CD8-positive, alpha-beta memory T cell (primary cell): Measurements from ENCODE around the gene SLC12A5. TPM values are rescaled to one million over a fixed set of nuclear protein-coding genes. Genes with fewer than 3 reads are reported as not detected.
"Not testable (repeated sequence)": the region's sequence is repeated elsewhere in the genome, so short reads cannot be mapped to it uniquely, and the experiment has no call there.

ENCODE experiments used
- CTCF ChIA-PET: fragments of 350-600 bp; sonication (Branson Sonifier 250); formaldehyde crosslinking; loops from one replicate; lab custom pipeline; 2021; ENCODE audit warnings: antibody characterized with exemption; lab: Charles Lee
- POLR2A ChIA-PET: fragments of 350-600 bp; sonication (Branson Sonifier 250); formaldehyde crosslinking; loops from one replicate; lab custom pipeline; 2021; ENCODE audit warnings: antibody characterized with exemption; lab: Charles Lee
- DNase-seq, 5 donors: peaks; one replicate each; pipeline versions ENCODE4 v3.0.0 to v3.0.0-alpha.2; 2020 to 2022; ENCODE audit warnings: mixed read lengths in 1 of 5
- H3K27ac ChIP-seq: one replicate; pipeline ENCODE4 v1.7.0; 2013; ENCODE audit warnings: low read depth, mild to moderate bottlenecking, low read length, moderate library complexity
- H3K27me3 ChIP-seq: 2 replicates; pipeline ENCODE4 v1.7.0; 2013; ENCODE audit warnings: low read length, mild to moderate bottlenecking; ENCODE audit not compliant: insufficient read depth, poor library complexity, severe bottlenecking
- H3K36me3 ChIP-seq: 2 replicates; pipeline ENCODE4 v1.7.0; 2013; ENCODE audit warnings: mild to moderate bottlenecking, low read length, moderate library complexity; ENCODE audit not compliant: insufficient read depth
- H3K4me1 ChIP-seq: 2 replicates; pipeline ENCODE4 v1.7.0; 2013; ENCODE audit warnings: mild to moderate bottlenecking, low read length, moderate library complexity; ENCODE audit not compliant: insufficient read depth
- H3K4me3 ChIP-seq: 2 replicates; pipeline ENCODE4 v1.7.0; 2013; ENCODE audit warnings: mild to moderate bottlenecking, low read length
- H3K9me3 ChIP-seq: 2 replicates; pipeline ENCODE4 v1.7.0; 2013; ENCODE audit warnings: mild to moderate bottlenecking, low read length
- H3K27ac Mint-ChIP-seq, 8 donors: one replicate each; pipeline ENCODE4 v1.8.0; 2020 to 2021; ENCODE audit warnings: mixed read lengths in 8 of 8, mild to moderate bottlenecking in 6 of 8, inconsistent platforms in 3 of 8, moderate library complexity in 3 of 8
- H3K27me3 Mint-ChIP-seq, 2 donors: one replicate each; pipeline ENCODE4 v1.8.0; 2020 to 2021; ENCODE audit warnings: mixed read lengths in 2 of 2, mild to moderate bottlenecking in 1 of 2, moderate library complexity in 1 of 2
- H3K36me3 Mint-ChIP-seq, 3 donors: one replicate each; pipeline ENCODE4 v1.8.0; 2020 to 2021; ENCODE audit warnings: mixed read lengths in 3 of 3, inconsistent platforms in 1 of 3, mild to moderate bottlenecking in 1 of 3
- H3K4me1 Mint-ChIP-seq, 3 donors: one replicate each; pipeline ENCODE4 v1.8.0; 2020 to 2021; ENCODE audit warnings: mixed read lengths in 3 of 3, inconsistent platforms in 1 of 3, mild to moderate bottlenecking in 1 of 3
- H3K4me3 Mint-ChIP-seq, 7 donors: one replicate each; pipeline ENCODE4 v1.8.0; 2020 to 2021; ENCODE audit warnings: mixed read lengths in 7 of 7, mild to moderate bottlenecking in 6 of 7, moderate library complexity in 4 of 7, inconsistent platforms in 2 of 7
- H3K9me3 Mint-ChIP-seq, 5 donors: one replicate each; pipeline ENCODE4 v1.8.0; 2020 to 2022; ENCODE audit warnings: mixed read lengths in 5 of 5, mild to moderate bottlenecking in 3 of 5, moderate library complexity in 2 of 5, inconsistent platforms in 1 of 5
- polyA plus RNA-seq: library from polyadenylated mRNA; unstranded; fragments of 300-500 nt; fragmentation: Illumina TruSeq; gene quantifications from one replicate; pipeline ENCODE4 v1.2.3, GENCODE V29; 2021
- total RNA-seq, 2 experiments: library from RNA; stranded (reverse); gene quantifications; one replicate each; pipeline ENCODE4 v1.2.3, GENCODE V29; 2021

Gene SLC12A5
- total RNA-seq (not detected), polyA plus RNA-seq (not detected)

- CTCF ChIA-PET, result interaction anchor here (1.1 to 1.5 kb wide), 2 partner anchors 15 kb away, joined by 5 read pairs; no protein-coding TSS in a partner anchor
- peaks cover 21% of the 10 kb centered on the region for H3K27me3 ChIP-seq
- H3K4me3 Mint-ChIP-seq, result no peak within 1 kb of the TSS
- no peaks in the 10 kb centered on the region for H3K4me1 Mint-ChIP-seq
- H3K27ac Mint-ChIP-seq, result no peak within 1 kb of the TSS
- H3K27ac ChIP-seq, result no peak within 1 kb of the TSS
- DNase-seq, result no peak
- POLR2A ChIA-PET, result no interaction called here
- H3K9me3 ChIP-seq, result no peaks in the 10 kb centered on the region
- no peaks in the 10 kb centered on the region for H3K36me3 ChIP-seq
- H3K36me3 Mint-ChIP-seq, result no peaks in the 10 kb centered on the region
- H3K4me1 ChIP-seq, result no peaks in the 10 kb centered on the region
- peaks cover 0 to 2% (median 0%) of the 10 kb centered on the region in 5 donors for H3K9me3 Mint-ChIP-seq
- no peak within 1 kb of the TSS for H3K4me3 ChIP-seq
- H3K27me3 Mint-ChIP-seq, result peaks cover 53 to 84% of the 10 kb centered on the region in 2 donors
Measured at GRCh38 chr20:46028772-46029371, at the start of gene SLC12A5. SLC12A5 (plus strand) TSS chr20:46029215; CDS start chr20:46029345, 130 bp downstream.

- DNase-seq, result no peak
- Histone ChIP-seq H3K27ac (no peak overlapping the region), H3K4me1 (no peaks in the 10 kb centered on the region), H3K36me3 (no peaks in the 10 kb centered on the region), H3K4me3 (no peak overlapping the region), H3K9me3 (no peaks in the 10 kb centered on the region), H3K27me3 (no peaks in the 10 kb centered on the region)
- H3K9me3 Mint-ChIP-seq, result no peaks in the 10 kb centered on the region
- no peaks in the 10 kb centered on the region for H3K36me3 Mint-ChIP-seq
- POLR2A ChIA-PET, result no interaction called here
- H3K4me1 Mint-ChIP-seq, result no peaks in the 10 kb centered on the region
- H3K4me3 Mint-ChIP-seq, result no peak overlapping the region
- H3K27ac Mint-ChIP-seq, result no peak overlapping the region
- CTCF ChIA-PET, result interaction anchor here (0.8 to 1.5 kb wide), 3 partner anchors 26 to 41 kb away, joined by 3 to 4 read pairs (median 3); no protein-coding TSS in a partner anchor
- peaks cover 3 to 4% of the 10 kb centered on the region in 2 donors for H3K27me3 Mint-ChIP-seq
Measured at GRCh38 chr20:45981261-45981660, 47.8 kb upstream of the SLC12A5 start.

- Mint-ChIP-seq H3K36me3 (no peaks in the 10 kb centered on the region), H3K4me3 (no peak overlapping the region), H3K4me1 (no peaks in the 10 kb centered on the region), H3K27me3 (peaks cover 3 to 4% of the 10 kb centered on the region in 2 donors), H3K9me3 (no peaks in the 10 kb centered on the region), H3K27ac (peak overlapping the region in 2 of 8 donors; percentile 40 to 89)
- Histone ChIP-seq H3K27ac (no peak overlapping the region), H3K27me3 (no peaks in the 10 kb centered on the region), H3K4me1 (no peaks in the 10 kb centered on the region), H3K36me3 (no peaks in the 10 kb centered on the region), H3K4me3 (no peak overlapping the region), H3K9me3 (no peaks in the 10 kb centered on the region)
- no peak for DNase-seq
- CTCF ChIA-PET, result interaction anchor here (1.5 kb wide), 1 partner anchor 10 kb away, joined by 4 read pairs; no protein-coding TSS in a partner anchor
- POLR2A ChIA-PET, result no interaction called here
Measured at GRCh38 chr20:45983279-45983743, 45.7 kb upstream of the SLC12A5 start.

GRCh38 chr20:45985573-45985972 is 43.4 kb upstream of the SLC12A5 start:
- H3K9me3 Mint-ChIP-seq, result no peaks in the 10 kb centered on the region
- no peaks in the 10 kb centered on the region for H3K36me3 ChIP-seq
- no peak overlapping the region for H3K27ac ChIP-seq
- H3K27me3 ChIP-seq, result no peaks in the 10 kb centered on the region
- POLR2A ChIA-PET, result interaction anchor here (1.0 kb wide), 1 partner anchor 16 kb away, joined by 3 read pairs; no protein-coding TSS in a partner anchor
- H3K4me1 Mint-ChIP-seq, result no peaks in the 10 kb centered on the region
- peaks cover 11 to 12% of the 10 kb centered on the region in 2 donors for H3K27me3 Mint-ChIP-seq
- CTCF ChIA-PET, result interaction anchor here (1.0 to 5.4 kb wide), 4 partner anchors 9 to 184 kb away, joined by 3 to 35 read pairs (median 16); partner anchors contain the start of gene ZNF335
- H3K4me1 ChIP-seq, result no peaks in the 10 kb centered on the region
- no peaks in the 10 kb centered on the region for H3K36me3 Mint-ChIP-seq
- no peak for DNase-seq
- no peaks in the 10 kb centered on the region for H3K9me3 ChIP-seq
- H3K4me3 Mint-ChIP-seq, result no peak overlapping the region
- no peak overlapping the region for H3K27ac Mint-ChIP-seq
- H3K4me3 ChIP-seq, result no peak overlapping the region

GRCh38 chr20:45987108-45987780 is 41.8 kb upstream of the SLC12A5 start:
- Mint-ChIP-seq H3K27me3 (peaks cover 14% of the 10 kb centered on the region in 2 donors), H3K9me3 (no peaks in the 10 kb centered on the region), H3K27ac (no peak overlapping the region), H3K4me1 (no peaks in the 10 kb centered on the region), H3K36me3 (no peaks in the 10 kb centered on the region), H3K4me3 (no peak overlapping the region)
- Histone ChIP-seq H3K9me3 (no peaks in the 10 kb centered on the region), H3K36me3 (no peaks in the 10 kb centered on the region), H3K27ac (no peak overlapping the region), H3K4me3 (no peak overlapping the region), H3K4me1 (no peaks in the 10 kb centered on the region), H3K27me3 (no peaks in the 10 kb centered on the region)
- ChIA-PET POLR2A (interaction anchor here (0.7 to 1.6 kb wide), 3 partner anchors 18 to 35 kb away, joined by 3 to 9 read pairs (median 7); no protein-coding TSS in a partner anchor), CTCF (interaction anchor here (0.9 to 5.4 kb wide), 25 partner anchors 8 to 534 kb away, joined by 3 to 35 read pairs (median 4); partner anchors contain the start of genes MMP9 and ZNF335)
- peak; percentile 61 to 80 (median 67) for DNase-seq

- DNase-seq, H3K4me3 Mint-ChIP-seq, H3K36me3 Mint-ChIP-seq, H3K27ac ChIP-seq, H3K27ac Mint-ChIP-seq, H3K4me1 Mint-ChIP-seq, H3K4me1 ChIP-seq, H3K9me3 ChIP-seq, H3K9me3 Mint-ChIP-seq, H3K4me3 ChIP-seq, H3K36me3 ChIP-seq, H3K27me3 ChIP-seq, POLR2A ChIA-PET: not testable (repeated sequence)
- peaks cover 18 to 20% of the 10 kb centered on the region in 2 donors for H3K27me3 Mint-ChIP-seq
- CTCF ChIA-PET, result interaction anchor here (0.7 to 5.4 kb wide), 4 partner anchors 20 to 186 kb away, joined by 3 to 35 read pairs (median 10); partner anchors contain the start of gene MMP9
Measured at GRCh38 chr20:45988830-45989229, 40.2 kb upstream of the SLC12A5 start.

- H3K4me3 Mint-ChIP-seq, result no peak overlapping the region
- ChIA-PET CTCF (interaction anchor here (0.7 kb wide), 1 partner anchor 24 kb away, joined by 3 read pairs; no protein-coding TSS in a partner anchor), POLR2A (no interaction called here)
- no peaks in the 10 kb centered on the region for H3K36me3 Mint-ChIP-seq
- H3K27me3 Mint-ChIP-seq, result peaks cover 20 to 23% of the 10 kb centered on the region in 2 donors
- no peak overlapping the region for H3K27ac Mint-ChIP-seq
- no peak overlapping the region for H3K27ac ChIP-seq
- no peak overlapping the region for H3K4me3 ChIP-seq
- no peaks in the 10 kb centered on the region for H3K9me3 Mint-ChIP-seq
- no peaks in the 10 kb centered on the region for H3K9me3 ChIP-seq
- peaks cover 5 to 8% (median 6%) of the 10 kb centered on the region in 3 donors for H3K4me1 Mint-ChIP-seq
- no peaks in the 10 kb centered on the region for H3K27me3 ChIP-seq
- no peaks in the 10 kb centered on the region for H3K36me3 ChIP-seq
- DNase-seq, result no peak
- peaks cover 5% of the 10 kb centered on the region for H3K4me1 ChIP-seq
Measured at GRCh38 chr20:45991616-45992015, 37.4 kb upstream of the SLC12A5 start.
